K562 (cell line): ENCODE data around the gene FADS6.

Experiments
- AFF4 ChIP-seq: sonication (generic); formaldehyde crosslinking; IDR thresholded peaks from 2 replicates; pipeline ENCODE4 v1.8.0; 2023; ENCODE audit warnings: mild to moderate bottlenecking, missing genetic modification reagents
- CHD7 ChIP-seq: fragments of 200-600 bp; sonication (generic); IDR thresholded peaks from one replicate; pipeline ENCODE4 v1.6.1; 2012; ENCODE audit warnings: mild to moderate bottlenecking, low read depth, low read length, inconsistent platforms
- CTCF ChIP-seq, 3 experiments: IDR thresholded peaks in 2 of 3; conservative IDR thresholded peaks in 1 of 3; 2 replicates each; pipeline ENCODE4 v1.5.1; 2011 to 2012; ENCODE audit warnings: low read length in 3 of 3, mild to moderate bottlenecking in 3 of 3, control low read depth in 2 of 3, improper control_type of control experiment in 1 of 3, inconsistent platforms in 1 of 3, low read depth in 1 of 3, mixed read lengths in 1 of 3, moderate library complexity in 1 of 3; ENCODE audit not compliant: insufficient read depth in 2 of 3
- E2F6 ChIP-seq, 2 experiments: IDR thresholded peaks; 2 replicates each; pipeline ENCODE4 v1.6.1; 2011; ENCODE audit warnings: borderline replicate concordance in 1 of 2, control low read depth in 1 of 2, low read depth in 1 of 2, low read length in 1 of 2, mild to moderate bottlenecking in 1 of 2, mixed read lengths in 1 of 2, moderate library complexity in 1 of 2; ENCODE audit not compliant: insufficient read depth in 1 of 2, insufficient read length in 1 of 2, poor library complexity in 1 of 2, severe bottlenecking in 1 of 2; ENCODE audit errors: extremely low read depth in 1 of 2
- EP300 ChIP-seq: IDR thresholded peaks from 2 replicates; pipeline ENCODE4 v1.6.1; 2012; ENCODE audit warnings: low read length, improper control_type of control experiment
- KDM1A ChIP-seq, 2 experiments: fragments of 450-650 bp; IDR thresholded peaks; 2 replicates each; pipeline ENCODE4 v1.6.1; 2016; ENCODE audit warnings: mild to moderate bottlenecking in 2 of 2
- NR3C1 ChIP-seq: sonication (generic); formaldehyde crosslinking; IDR thresholded peaks from 2 replicates; pipeline ENCODE4 v1.8.1; 2022; ENCODE audit warnings: missing genetic modification reagents
- SIRT6 ChIP-seq: IDR thresholded peaks from one replicate; pipeline ENCODE4 v1.6.1; 2012; ENCODE audit warnings: low read depth, mild to moderate bottlenecking, control low read depth, inconsistent platforms, low read length, moderate library complexity
- SREBF2 ChIP-seq: sonication (generic); formaldehyde crosslinking; IDR thresholded peaks from 2 replicates; pipeline ENCODE4 v1.4.0; 2020; ENCODE audit warnings: mild to moderate bottlenecking, missing genetic modification reagents
- TCF15 ChIP-seq: fragments of 250-450 bp; sonication (Bioruptor Pico); IDR thresholded peaks from 2 replicates; pipeline ENCODE4 v1.8.0; 2022; ENCODE audit warnings: moderate library complexity, mild to moderate bottlenecking, inconsistent platforms
- YY1 ChIP-seq, 3 experiments: IDR thresholded peaks; 2 replicates each; pipeline ENCODE4 v1.6.1; 2011; ENCODE audit warnings: low read length in 2 of 3, mild to moderate bottlenecking in 2 of 3, moderate library complexity in 2 of 3, borderline replicate concordance in 1 of 3, control low read depth in 1 of 3, low read depth in 1 of 3; ENCODE audit not compliant: insufficient read depth in 3 of 3, insufficient replicate concordance in 2 of 3, control insufficient read depth in 1 of 3, insufficient read length in 1 of 3; ENCODE audit errors: extremely low read depth in 1 of 3
- ZBTB17 ChIP-seq: fragments of 450-650 bp; formaldehyde crosslinking; IDR thresholded peaks from 2 replicates; pipeline ENCODE4 v1.4.0; 2020; ENCODE audit warnings: mild to moderate bottlenecking
- ZC3H8 ChIP-seq: fragments of 450-650 bp; IDR thresholded peaks from 2 replicates; pipeline ENCODE4 v1.6.1; 2017

GRCh38 chr17:74846621-74847020 lies 46.8 kb downstream of the FADS6 start:
- TF ChIP-seq AFF4 (CRISPR knock-in tag): no peak
- TF ChIP-seq ZC3H8: no peak
- no peak for TF ChIP-seq TCF15
- no peak for TF ChIP-seq CTCF (IDR thresholded peaks at IDR 0.05 in 2 of 3, conservative IDR thresholded peaks at IDR 0.05 in 1 of 3; ENCODE audit: insufficient read depth in 2 of 3, low read depth in 1 of 3, low read length in 3 of 3)
- TF ChIP-seq ZBTB17: no peak
- TF ChIP-seq CHD7: no peak
- no peak for TF ChIP-seq SREBF2
- no peak for TF ChIP-seq KDM1A (IDR thresholded peaks at IDR 0.05)
- TF ChIP-seq YY1 (IDR thresholded peaks at IDR 0.05; ENCODE audit: borderline replicate concordance in 1 of 3, control insufficient read depth in 1 of 3, extremely low read depth in 1 of 3, insufficient read depth in 3 of 3, insufficient read length in 1 of 3, insufficient replicate concordance in 2 of 3, low read depth in 1 of 3, low read length in 2 of 3): no peak
- no peak for TF ChIP-seq E2F6 (IDR thresholded peaks at IDR 0.05; ENCODE audit: borderline replicate concordance in 1 of 2, extremely low read depth in 1 of 2, insufficient read depth in 1 of 2, insufficient read length in 1 of 2, low read depth in 1 of 2, low read length in 1 of 2, poor library complexity in 1 of 2, severe bottlenecking in 1 of 2)
- no peak for TF ChIP-seq EP300
- no peak for TF ChIP-seq NR3C1
- TF ChIP-seq SIRT6: no peak
